Stimulated activated CD8-positive, alpha-beta memory T cell treated with anti-CD3 and anti-CD28 coated beads, Interleukin-15, amount 100 ng/mL, for 48 hours (primary cell): ENCODE results near the gene MANBA.
"Not testable (repeated sequence)": the region's sequence is repeated elsewhere in the genome, so short reads cannot be mapped to it uniquely, and the experiment has no call there.

ENCODE experiments used
- DNase-seq, 2 donors: peaks; one replicate each; pipeline ENCODE4 v3.0.0-alpha.2; 2020; ENCODE audit warnings: low read depth in 2 of 2

Gene MANBA

GRCh38 chr4:102761906-102762305 lies 1.1 kb upstream of the MANBA start:
- DNase-seq: no peak

- DNase-seq: no peak
Measured at GRCh38 chr4:102761296-102761701, 531 bp upstream of the MANBA start.

- no peak for DNase-seq
Measured at GRCh38 chr4:102759831-102760644, 730 bp downstream of the MANBA start.

- DNase-seq: no peak
Measured at GRCh38 chr4:102758241-102759160, 2.3 kb downstream of the MANBA start.

GRCh38 chr4:102757681-102758080 lies 3.1 kb downstream of the MANBA start:
- no peak for DNase-seq

- DNase-seq: no peak
Measured at GRCh38 chr4:102754044-102754443, 6.7 kb downstream of the MANBA start.

GRCh38 chr4:102751941-102752340 lies 8.8 kb downstream of the MANBA start:
- DNase-seq: no peak

- not testable (repeated sequence) for DNase-seq
Measured at GRCh38 chr4:102743352-102743751, 17.4 kb downstream of the MANBA start.

- DNase-seq: not testable (repeated sequence)
Measured at GRCh38 chr4:102738802-102739201, 22.0 kb downstream of the MANBA start.

- DNase-seq: no peak
Measured at GRCh38 chr4:102736636-102737549, 23.9 kb downstream of the MANBA start.

- no peak for DNase-seq
Measured at GRCh38 chr4:102735582-102735981, 25.2 kb downstream of the MANBA start.

GRCh38 chr4:102734591-102735385 lies 26.0 kb downstream of the MANBA start:
- no peak for DNase-seq

GRCh38 chr4:102734116-102734515 lies 26.7 kb downstream of the MANBA start:
- DNase-seq: no peak

- no peak for DNase-seq
Measured at GRCh38 chr4:102733084-102733483, 27.7 kb downstream of the MANBA start.

- DNase-seq: no peak
Measured at GRCh38 chr4:102732678-102733077, 28.1 kb downstream of the MANBA start.

- no peak for DNase-seq
Measured at GRCh38 chr4:102730968-102731533, 29.7 kb downstream of the MANBA start.

- DNase-seq: not testable (repeated sequence)
Measured at GRCh38 chr4:102729486-102729885, 31.3 kb downstream of the MANBA start.

GRCh38 chr4:102726919-102727318 lies 33.8 kb downstream of the MANBA start:
- DNase-seq: not testable (repeated sequence)

- DNase-seq: no peak
Measured at GRCh38 chr4:102726068-102726467, 34.7 kb downstream of the MANBA start.

- no peak for DNase-seq
Measured at GRCh38 chr4:102725229-102725628, 35.5 kb downstream of the MANBA start.
